Kidney capillary endothelial cell (primary cell): ENCODE data around the gene FAM193A.
A peak's percentile ranks its signal among the peaks of the same experiment; 100 is the strongest.
"Not testable (repeated sequence)": the region's sequence is repeated elsewhere in the genome, so short reads cannot be mapped to it uniquely, and the experiment has no call there.

Source experiments
- DNase-seq: peaks from one replicate; pipeline ENCODE4 v3.0.0-alpha.2; 2018; ENCODE audit warnings: low spot score

The FAM193A gene

GRCh38 chr4:2608291-2608690, 71.8 kb downstream of the FAM193A start:
- no peak for DNase-seq

- no peak for DNase-seq
Measured at GRCh38 chr4:2615821-2616220, 79.4 kb downstream of the FAM193A start.

- DNase-seq = peak; percentile 9
Measured at GRCh38 chr4:2617955-2618354, 81.5 kb downstream of the FAM193A start.

GRCh38 chr4:2618729-2619128, 82.3 kb downstream of the FAM193A start:
- DNase-seq = not testable (repeated sequence)

DNA sequence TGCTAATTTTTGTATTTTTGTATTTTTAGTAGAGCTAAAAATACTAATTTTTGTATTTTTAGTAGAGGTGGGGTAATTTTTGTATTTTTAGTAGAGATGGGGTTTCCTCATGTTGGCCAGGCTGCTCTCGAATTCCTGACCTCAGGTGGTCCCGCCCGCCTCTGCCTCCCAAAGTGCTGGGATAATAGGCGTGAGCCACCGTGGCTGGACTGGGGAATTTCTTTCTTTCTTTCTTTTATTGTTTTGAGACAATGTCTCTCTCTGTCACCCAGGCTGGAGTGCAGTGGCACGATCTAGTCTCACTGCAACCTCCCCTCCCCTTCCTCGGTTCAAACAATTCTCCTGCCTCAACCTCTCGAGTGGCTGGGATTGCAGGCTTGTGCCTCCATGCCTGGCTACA, 83.0 kb downstream of the FAM193A start:
- no peak for DNase-seq

DNA sequence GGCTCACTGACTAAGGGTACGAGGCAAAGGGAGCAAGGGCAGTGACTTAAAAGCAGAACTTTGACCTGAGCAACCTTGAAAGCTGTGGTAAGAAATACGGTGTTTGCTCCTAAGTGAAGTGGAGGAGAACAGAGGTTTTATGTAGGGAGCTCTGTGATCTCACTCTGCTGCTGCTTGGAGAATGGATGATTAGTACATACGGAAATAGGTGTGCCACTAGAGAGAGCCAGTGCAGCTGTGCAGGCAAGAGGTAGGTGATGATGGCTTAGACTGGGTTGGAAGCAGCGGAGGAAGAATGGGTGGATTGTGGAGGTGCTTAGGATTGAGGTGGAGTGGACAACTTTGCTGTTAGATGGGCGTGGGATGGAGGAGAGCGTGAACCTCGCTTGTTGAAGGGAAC, 85.0 kb downstream of the FAM193A start:
- DNase-seq = no peak

DNA sequence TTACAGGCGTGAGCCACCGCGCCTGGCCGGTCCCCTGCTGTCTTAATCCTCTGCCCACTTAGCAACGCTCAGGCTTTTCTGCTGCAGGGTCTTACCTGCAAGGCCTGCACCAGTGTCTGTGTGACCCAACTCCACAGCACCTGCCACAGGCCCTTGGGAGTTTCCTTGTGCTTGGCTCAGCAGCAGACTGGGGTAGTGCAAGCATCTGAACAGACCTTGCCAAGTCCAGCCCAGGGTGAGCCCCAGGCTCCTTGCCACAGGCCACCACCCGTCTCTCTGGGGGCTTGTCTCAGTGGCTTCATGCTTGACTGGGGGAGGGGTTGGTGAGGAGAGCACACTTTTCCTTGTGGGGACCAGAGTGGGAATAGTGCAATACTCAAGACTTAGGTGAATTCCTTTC, 87.0 kb downstream of the FAM193A start:
- no peak for DNase-seq

GRCh38 chr4:2624782-2625530, 88.5 kb downstream of the FAM193A start:
- DNase-seq = no peak

- DNase-seq = no peak
Measured at GRCh38 chr4:2626231-2626630, 89.8 kb downstream of the FAM193A start.

DNA sequence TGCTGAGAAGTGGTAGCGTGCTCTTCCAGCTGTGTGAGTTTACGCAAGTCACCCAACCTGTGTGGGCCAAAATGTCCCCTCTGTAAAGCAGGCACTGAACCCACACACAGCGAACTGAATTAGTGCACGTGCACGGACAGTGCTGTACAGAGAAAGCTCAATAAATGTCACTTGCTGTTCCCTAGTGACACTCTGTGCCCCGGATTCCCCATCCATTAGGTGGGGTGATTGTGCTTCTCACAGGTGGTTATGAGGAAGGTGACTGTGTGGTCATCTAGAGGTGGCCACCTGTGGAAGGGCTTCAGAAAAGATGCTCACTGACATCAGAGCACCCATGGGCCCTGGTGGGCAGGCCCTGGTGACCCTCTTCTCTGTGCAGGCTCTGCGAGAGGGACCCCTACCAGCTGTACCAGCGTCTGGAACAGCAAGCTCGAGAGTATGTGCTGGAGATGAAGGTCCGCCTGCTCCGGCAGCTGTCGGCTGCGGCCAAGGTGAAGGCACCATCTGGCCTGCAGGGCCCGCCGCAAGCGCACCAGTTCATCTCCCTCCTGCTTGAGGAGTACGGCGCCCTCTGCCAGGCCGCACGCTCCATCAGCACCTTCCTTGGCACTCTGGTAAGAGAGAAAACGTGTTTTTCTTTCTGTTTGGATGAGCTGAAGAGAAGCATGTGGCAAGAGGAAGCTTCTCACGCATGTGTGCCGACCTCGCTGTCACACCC, 94.3 kb downstream of the FAM193A start:
- no peak for DNase-seq

DNA sequence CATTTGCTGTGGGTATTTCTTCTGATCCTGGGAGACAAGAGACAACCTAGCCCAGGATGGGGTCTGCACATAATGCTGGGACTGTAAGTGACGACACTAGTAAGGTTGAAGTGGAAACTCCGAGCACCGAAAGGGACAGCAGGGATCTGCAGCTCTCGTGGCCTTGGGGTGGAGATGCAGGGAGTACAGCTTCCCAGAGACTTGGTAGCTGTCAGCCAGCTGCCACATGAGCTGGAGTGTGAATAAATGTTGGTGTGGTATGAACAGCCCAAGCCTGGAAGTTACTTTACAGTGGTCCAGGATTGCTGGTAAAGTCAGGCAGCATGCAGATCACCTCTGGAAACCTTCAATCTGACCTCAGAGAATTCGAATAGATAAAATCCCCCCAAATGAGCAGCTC, 97.6 kb downstream of the FAM193A start:
- DNase-seq = no peak

GRCh38 chr4:2636331-2636730, 99.9 kb downstream of the FAM193A start:
- no peak for DNase-seq

GRCh38 chr4:2636994-2637393, 100.5 kb downstream of the FAM193A start:
- not testable (repeated sequence) for DNase-seq

DNA sequence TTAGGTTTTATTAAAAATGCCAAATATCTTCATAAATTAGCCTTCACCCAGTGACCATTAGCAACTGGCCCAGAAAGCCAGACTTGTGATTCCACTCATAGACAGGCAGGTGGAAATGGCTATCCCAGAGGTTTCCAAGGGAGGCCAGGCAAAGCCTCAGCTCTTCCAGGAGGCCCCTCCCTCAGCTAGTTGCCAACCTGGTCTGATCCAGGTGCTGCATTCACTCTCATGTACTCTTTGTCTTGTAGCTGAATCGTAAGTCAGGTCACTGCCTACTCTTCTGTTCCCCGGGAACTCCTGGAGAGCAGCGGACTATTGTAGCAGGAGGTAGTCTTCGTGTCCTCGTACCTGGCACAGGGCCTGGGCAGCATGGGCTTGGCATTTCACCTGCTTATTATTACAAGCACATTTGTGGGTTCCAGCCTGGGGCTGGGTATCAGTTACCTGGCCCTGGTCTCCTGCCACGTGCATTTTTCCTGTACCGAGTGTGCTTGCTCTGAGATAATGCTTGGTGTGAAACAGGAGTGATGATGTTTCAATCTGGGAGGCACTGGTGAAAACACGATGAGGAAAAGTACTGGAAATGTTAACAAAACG, 101.6 kb downstream of the FAM193A start:
- DNase-seq = no peak

- DNase-seq = no peak
Measured at GRCh38 chr4:2638730-2639129, 102.3 kb downstream of the FAM193A start.

DNA sequence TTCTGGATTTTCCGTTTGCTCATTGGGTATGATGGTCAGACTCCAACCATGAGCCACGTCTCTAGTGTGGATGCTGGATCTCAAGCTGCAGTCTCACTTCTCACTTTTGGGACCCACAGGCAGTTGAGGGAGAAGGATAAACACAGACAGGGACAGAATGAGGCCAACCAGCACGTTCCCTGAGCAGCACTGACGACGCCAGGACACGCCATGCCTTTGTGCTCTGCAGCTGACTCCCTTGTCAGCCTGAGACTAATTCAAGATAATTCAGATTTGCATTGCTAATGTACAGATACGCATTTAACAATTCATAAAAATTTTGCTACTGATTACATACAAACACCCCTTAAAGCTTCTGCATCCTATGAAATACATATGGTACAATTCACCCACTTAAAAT, 106.5 kb downstream of the FAM193A start:
- no peak for DNase-seq

GRCh38 chr4:2643555-2643954, 107.1 kb downstream of the FAM193A start:
- DNase-seq = no peak

DNA sequence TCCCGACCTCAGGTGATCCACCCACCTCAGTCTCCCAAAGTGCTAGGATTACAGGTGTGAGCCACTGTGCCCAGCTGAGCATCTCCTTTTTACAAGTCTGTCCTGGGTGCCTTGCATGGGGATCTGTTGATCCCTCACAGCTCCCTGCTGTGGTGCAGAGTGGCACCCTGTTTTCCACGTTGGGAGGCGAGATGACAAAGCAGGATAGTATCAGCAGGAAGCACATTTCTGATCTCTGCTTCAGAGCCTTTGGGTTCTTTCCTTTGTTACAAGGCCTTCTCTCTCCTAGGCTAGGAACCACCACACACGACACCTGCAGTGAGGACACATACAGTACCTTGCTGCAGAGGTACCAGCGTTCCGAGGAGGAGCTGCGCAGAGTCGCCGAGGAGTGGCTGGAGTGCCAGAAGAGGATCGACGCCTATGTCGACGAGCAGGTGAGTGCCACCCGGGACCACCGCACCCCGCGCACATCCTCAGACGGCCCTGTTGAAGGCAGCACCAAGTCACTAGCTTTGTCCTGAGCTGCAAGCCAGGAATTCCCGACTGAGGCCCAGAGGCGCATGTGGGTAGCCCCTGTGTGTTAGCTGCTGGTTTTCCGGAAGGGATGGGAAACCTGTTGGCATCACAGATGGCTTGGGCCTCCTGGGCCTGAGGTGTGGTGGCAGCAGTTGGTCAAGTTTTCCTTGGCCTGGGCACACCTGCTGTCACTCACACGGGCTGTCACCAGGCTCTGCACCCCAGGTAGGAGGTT, 110.1 kb downstream of the FAM193A start:
- DNase-seq = no peak

DNA sequence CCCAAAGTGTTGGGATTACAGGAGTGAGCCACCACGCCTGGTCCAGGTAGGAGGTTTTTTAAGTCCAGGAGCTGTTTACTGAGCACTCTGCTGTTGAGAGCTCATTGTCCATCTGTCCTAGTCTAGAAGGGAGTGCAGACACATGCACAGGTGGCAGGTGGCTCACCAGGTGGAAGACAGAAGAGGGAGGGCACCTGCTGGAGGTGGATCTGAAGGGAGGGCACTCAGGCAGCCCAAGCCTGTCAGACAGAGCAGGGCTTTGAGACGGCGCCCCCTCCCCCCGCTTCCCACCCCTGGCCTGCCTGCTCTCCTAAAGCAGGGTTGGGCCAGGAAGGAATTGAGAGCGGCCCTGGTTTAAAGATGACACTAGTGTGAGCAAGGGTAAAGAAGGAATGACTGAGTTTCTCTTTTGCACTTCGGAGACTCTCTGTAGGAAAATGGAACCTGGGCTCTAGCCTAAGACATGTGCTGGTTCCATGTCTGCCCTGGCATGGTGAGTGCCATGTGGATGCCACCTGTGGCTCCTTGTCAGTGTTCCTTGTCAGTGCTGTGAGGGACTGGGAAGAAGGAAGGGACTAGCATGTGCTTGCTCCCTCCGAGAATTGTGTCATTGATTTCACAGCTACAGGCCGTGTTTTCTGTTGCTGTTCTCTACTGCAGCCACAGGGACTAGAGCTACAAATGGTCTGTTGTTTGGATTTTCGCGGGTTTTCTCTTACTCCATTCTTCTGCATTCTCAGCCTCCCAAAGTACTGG, 111.1 kb downstream of the FAM193A start:
- no peak for DNase-seq

- no peak for DNase-seq
Measured at GRCh38 chr4:2648159-2648814, 111.8 kb downstream of the FAM193A start.

DNA sequence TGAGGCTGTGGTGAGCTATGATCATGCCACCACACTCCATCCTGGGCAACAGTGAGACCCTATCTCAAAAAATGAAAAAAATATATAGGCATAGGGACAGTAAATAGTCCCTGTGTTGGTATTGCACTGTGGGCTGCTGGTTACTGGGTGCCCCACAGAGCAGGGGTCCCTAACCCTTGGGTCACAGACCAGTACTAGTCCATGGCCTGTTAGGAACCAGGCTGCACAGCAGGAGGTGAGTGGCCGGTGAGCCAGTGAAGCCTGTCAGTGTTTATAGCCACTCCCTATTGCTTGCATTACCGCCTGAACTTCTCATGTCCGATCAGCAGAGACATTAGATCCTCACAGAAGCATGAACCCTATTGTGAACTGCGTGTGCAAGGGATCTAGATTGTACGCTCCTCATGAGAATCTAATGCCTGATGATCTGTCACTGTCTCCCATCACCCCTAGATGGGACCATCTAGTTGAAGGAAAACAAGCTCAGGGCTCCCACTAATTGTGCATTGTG, 113.2 kb downstream of the FAM193A start:
- DNase-seq = no peak
